ENCODE measurements around the gene PPP1R17. TPM values are rescaled to one million over a fixed set of nuclear protein-coding genes. Genes with fewer than 3 reads are reported as not detected.

The PPP1R17 gene
- total and polyA plus RNA-seq, 4 donors, result not detected

- Histone ChIP-seq H3K36me3 (ENCODE audit: control insufficient read depth in 1 of 2, insufficient read depth in 2 of 2, low read length in 1 of 2) (no peaks in the 10 kb centered on the region), H3K27me3 (ENCODE audit: control insufficient read depth in 1 of 2, insufficient read depth in 2 of 2, low read length in 1 of 2) (peaks cover 0 to 2% of the 10 kb centered on the region in 2 donors), H3K4me3 (ENCODE audit: low read length in 2 of 2) (no peak overlapping the region), H3K4me1 (ENCODE audit: control insufficient read depth in 1 of 2, insufficient read depth in 2 of 2, low read length in 2 of 2) (no peaks in the 10 kb centered on the region), H3K27ac (ENCODE audit: low read depth in 1 of 2, low read length in 2 of 2) (no peak overlapping the region), H3K9me3 (ENCODE audit: control insufficient read depth, low read length) (no peaks in the 10 kb centered on the region)
- no peak for ATAC-seq (ENCODE audit: low FRiP score)
- no peak for DNase-seq
- WGBS, 2 donors, result 62 to 69% methylated on average over 2 of the region's 2 CpGs
- intact Hi-C loops (cut with DNase I), result no loop called here
These were observed 3.9 kb downstream of the PPP1R17 start for GRCh38 chr7:31690935-31691334.

GRCh38 chr7:31692451-31692850 is 5.4 kb downstream of the PPP1R17 start:
- intact Hi-C loops (cut with DNase I), result no loop called here

GRCh38 chr7:31692871-31693270 is 5.9 kb downstream of the PPP1R17 start:
- Histone ChIP-seq H3K4me3 (ENCODE audit: low read length in 2 of 2) (no peak overlapping the region), H3K27ac (ENCODE audit: low read depth in 1 of 2, low read length in 2 of 2) (no peak overlapping the region), H3K36me3 (ENCODE audit: control insufficient read depth in 1 of 2, insufficient read depth in 2 of 2, low read length in 1 of 2) (no peaks in the 10 kb centered on the region), H3K27me3 (ENCODE audit: control insufficient read depth in 1 of 2, insufficient read depth in 2 of 2, low read length in 1 of 2) (peaks cover 0 to 2% of the 10 kb centered on the region in 2 donors), H3K4me1 (ENCODE audit: control insufficient read depth in 1 of 2, insufficient read depth in 2 of 2, low read length in 2 of 2) (no peaks in the 10 kb centered on the region), H3K9me3 (ENCODE audit: control insufficient read depth, low read length) (no peaks in the 10 kb centered on the region)
- 35 to 36% methylated on average over 2 of the region's 2 CpGs for WGBS, 2 donors
- no peak for ATAC-seq (ENCODE audit: low FRiP score)
- no peak for DNase-seq
- intact Hi-C loops (cut with DNase I), result no loop called here

More at GRCh38 chr7:31692451-31692850, 5.4 kb downstream of the PPP1R17 start:
- Histone ChIP-seq H3K4me1 (ENCODE audit: control insufficient read depth in 1 of 2, insufficient read depth in 2 of 2, low read length in 2 of 2) (no peaks in the 10 kb centered on the region), H3K9me3 (ENCODE audit: control insufficient read depth, low read length) (no peaks in the 10 kb centered on the region), H3K27me3 (ENCODE audit: control insufficient read depth in 1 of 2, insufficient read depth in 2 of 2, low read length in 1 of 2) (peaks cover 0 to 2% of the 10 kb centered on the region in 2 donors), H3K4me3 (ENCODE audit: low read length in 2 of 2) (no peak overlapping the region), H3K27ac (ENCODE audit: low read depth in 1 of 2, low read length in 2 of 2) (no peak overlapping the region), H3K36me3 (ENCODE audit: control insufficient read depth in 1 of 2, insufficient read depth in 2 of 2, low read length in 1 of 2) (no peaks in the 10 kb centered on the region)
- 40 to 49% methylated on average over 5 of the region's 5 CpGs for WGBS, 2 donors
- DNase-seq (no peak), ATAC-seq (ENCODE audit: low FRiP score) (no peak)

- H3K36me3 ChIP-seq (ENCODE audit: control insufficient read depth in 1 of 2, insufficient read depth in 2 of 2, low read length in 1 of 2), result no peaks in the 10 kb centered on the region
- DNase-seq (no peak), ATAC-seq (ENCODE audit: low FRiP score) (peak; percentile 12)
- intact Hi-C loops (cut with DNase I), result no loop called here
- H3K9me3 ChIP-seq (ENCODE audit: control insufficient read depth, low read length), result no peaks in the 10 kb centered on the region
- H3K27me3 ChIP-seq (ENCODE audit: control insufficient read depth in 1 of 2, insufficient read depth in 2 of 2, low read length in 1 of 2), result no peaks in the 10 kb centered on the region
- no peaks in the 10 kb centered on the region for H3K4me1 ChIP-seq (ENCODE audit: control insufficient read depth in 1 of 2, insufficient read depth in 2 of 2, low read length in 2 of 2)
- no peak overlapping the region for H3K27ac ChIP-seq (ENCODE audit: low read depth in 1 of 2, low read length in 2 of 2)
- 25 to 28% methylated on average over 6 of the region's 6 CpGs for whole genome bisulfite sequencing, 2 donors
- no peak overlapping the region for H3K4me3 ChIP-seq (ENCODE audit: low read length in 2 of 2)
These were observed 9.0 kb downstream of the PPP1R17 start for GRCh38 chr7:31695859-31696614.

GRCh38 chr7:31699050-31699449 is 12.0 kb downstream of the PPP1R17 start:
- no peaks in the 10 kb centered on the region for H3K27me3 ChIP-seq (ENCODE audit: control insufficient read depth in 1 of 2, insufficient read depth in 2 of 2, low read length in 1 of 2)
- no peaks in the 10 kb centered on the region for H3K4me1 ChIP-seq (ENCODE audit: control insufficient read depth in 1 of 2, insufficient read depth in 2 of 2, low read length in 2 of 2)
- ATAC-seq (ENCODE audit: low FRiP score) (no peak), DNase-seq (no peak)
- H3K36me3 ChIP-seq (ENCODE audit: control insufficient read depth in 1 of 2, insufficient read depth in 2 of 2, low read length in 1 of 2), result no peaks in the 10 kb centered on the region
- H3K9me3 ChIP-seq (ENCODE audit: control insufficient read depth, low read length), result no peaks in the 10 kb centered on the region
- no peak overlapping the region for H3K27ac ChIP-seq (ENCODE audit: low read depth in 1 of 2, low read length in 2 of 2)
- intact Hi-C loops (cut with DNase I), result no loop called here
- no peak overlapping the region for H3K4me3 ChIP-seq (ENCODE audit: low read length in 2 of 2)
- 79 to 82% methylated on average over 2 of the region's 2 CpGs for WGBS, 2 donors

- Histone ChIP-seq H3K4me3 (ENCODE audit: low read length in 2 of 2) (no peak overlapping the region), H3K36me3 (ENCODE audit: control insufficient read depth in 1 of 2, insufficient read depth in 2 of 2, low read length in 1 of 2) (no peaks in the 10 kb centered on the region), H3K27me3 (ENCODE audit: control insufficient read depth in 1 of 2, insufficient read depth in 2 of 2, low read length in 1 of 2) (no peaks in the 10 kb centered on the region), H3K4me1 (ENCODE audit: control insufficient read depth in 1 of 2, insufficient read depth in 2 of 2, low read length in 2 of 2) (no peaks in the 10 kb centered on the region), H3K9me3 (ENCODE audit: control insufficient read depth, low read length) (no peaks in the 10 kb centered on the region), H3K27ac (ENCODE audit: low read depth in 1 of 2, low read length in 2 of 2) (no peak overlapping the region)
- ATAC-seq (ENCODE audit: low FRiP score) (no peak), DNase-seq (no peak)
- 90 to 92% methylated on average over 3 of the region's 3 CpGs for WGBS, 2 donors
- intact Hi-C loops (cut with DNase I), result no loop called here
These were observed 15.3 kb downstream of the PPP1R17 start for GRCh38 chr7:31702354-31702753.

- H3K27ac ChIP-seq (ENCODE audit: low read depth in 1 of 2, low read length in 2 of 2), result no peak overlapping the region
- H3K27me3 ChIP-seq (ENCODE audit: control insufficient read depth in 1 of 2, insufficient read depth in 2 of 2, low read length in 1 of 2), result no peaks in the 10 kb centered on the region
- 87 to 90% methylated on average over 3 of the region's 3 CpGs for WGBS, 2 donors
- no peaks in the 10 kb centered on the region for H3K4me1 ChIP-seq (ENCODE audit: control insufficient read depth in 1 of 2, insufficient read depth in 2 of 2, low read length in 2 of 2)
- no peak overlapping the region for H3K4me3 ChIP-seq (ENCODE audit: low read length in 2 of 2)
- ATAC-seq (ENCODE audit: low FRiP score) (no peak), DNase-seq (no peak)
- H3K36me3 ChIP-seq (ENCODE audit: control insufficient read depth in 1 of 2, insufficient read depth in 2 of 2, low read length in 1 of 2), result no peaks in the 10 kb centered on the region
- intact Hi-C loops (cut with DNase I), result no loop called here
- no peaks in the 10 kb centered on the region for H3K9me3 ChIP-seq (ENCODE audit: control insufficient read depth, low read length)
These were observed 18.4 kb downstream of the PPP1R17 start for GRCh38 chr7:31705377-31705776.

GRCh38 chr7:31707089-31707488 is 20.1 kb downstream of the PPP1R17 start:
- Histone ChIP-seq H3K9me3 (ENCODE audit: control insufficient read depth, low read length) (no peaks in the 10 kb centered on the region), H3K27ac (ENCODE audit: low read depth in 1 of 2, low read length in 2 of 2) (no peak overlapping the region), H3K4me3 (ENCODE audit: low read length in 2 of 2) (no peak overlapping the region), H3K4me1 (ENCODE audit: control insufficient read depth in 1 of 2, insufficient read depth in 2 of 2, low read length in 2 of 2) (no peaks in the 10 kb centered on the region), H3K36me3 (ENCODE audit: control insufficient read depth in 1 of 2, insufficient read depth in 2 of 2, low read length in 1 of 2) (no peaks in the 10 kb centered on the region), H3K27me3 (ENCODE audit: control insufficient read depth in 1 of 2, insufficient read depth in 2 of 2, low read length in 1 of 2) (no peaks in the 10 kb centered on the region)
- 44 to 51% methylated on average over 5 of the region's 5 CpGs for WGBS, 2 donors
- DNase-seq (no peak), ATAC-seq (ENCODE audit: low FRiP score) (no peak)
- intact Hi-C loops (cut with DNase I), result no loop called here

- no peak overlapping the region for H3K4me3 ChIP-seq (ENCODE audit: low read length in 2 of 2)
- ATAC-seq (ENCODE audit: low FRiP score), result no peak
- 46 to 49% methylated on average over 1 of the region's 1 CpG for WGBS, 2 donors
- intact Hi-C loops (cut with DNase I), result no loop called here
- no peak overlapping the region for H3K27ac ChIP-seq (ENCODE audit: low read depth in 1 of 2, low read length in 2 of 2)
- DNase-seq, result no peak
- H3K4me1 ChIP-seq (ENCODE audit: control insufficient read depth in 1 of 2, insufficient read depth in 2 of 2, low read length in 2 of 2), result no peaks in the 10 kb centered on the region
- H3K27me3 ChIP-seq (ENCODE audit: control insufficient read depth in 1 of 2, insufficient read depth in 2 of 2, low read length in 1 of 2), result no peaks in the 10 kb centered on the region
- H3K36me3 ChIP-seq (ENCODE audit: control insufficient read depth in 1 of 2, insufficient read depth in 2 of 2, low read length in 1 of 2), result no peaks in the 10 kb centered on the region
- peaks cover 6% of the 10 kb centered on the region for H3K9me3 ChIP-seq (ENCODE audit: control insufficient read depth, low read length)
These were observed 23.2 kb downstream of the PPP1R17 start for GRCh38 chr7:31710171-31710570.

All from aorta (tissue), 5 donors.